ENCODE results near the gene RWDD1.

- TF ChIP-seq POLR2AphosphoS5 (IDR thresholded peaks at IDR 0.05; ENCODE audit: low read depth, low read length) (no peak), FOXP2 (optimal IDR thresholded peaks at IDR 0.05; ENCODE audit: borderline replicate concordance, extremely low read depth, extremely low read length, insufficient read depth) (no peak)
Measured at GRCh38 chr6:116542426-116542825, 28.9 kb upstream of the RWDD1 start.

Data from PFSK-1 (cell line).